Fibroblast of peridontal ligament (primary cell): ENCODE data around the gene TMEM187.
A peak's percentile ranks its signal among the peaks of the same experiment; 100 is the strongest.

Experiments used
- DNase-seq: peaks from one replicate; pipeline ENCODE4 v3.0.0-alpha.2; 2010; ENCODE audit errors: extremely low read depth

TMEM187 gene

DNA sequence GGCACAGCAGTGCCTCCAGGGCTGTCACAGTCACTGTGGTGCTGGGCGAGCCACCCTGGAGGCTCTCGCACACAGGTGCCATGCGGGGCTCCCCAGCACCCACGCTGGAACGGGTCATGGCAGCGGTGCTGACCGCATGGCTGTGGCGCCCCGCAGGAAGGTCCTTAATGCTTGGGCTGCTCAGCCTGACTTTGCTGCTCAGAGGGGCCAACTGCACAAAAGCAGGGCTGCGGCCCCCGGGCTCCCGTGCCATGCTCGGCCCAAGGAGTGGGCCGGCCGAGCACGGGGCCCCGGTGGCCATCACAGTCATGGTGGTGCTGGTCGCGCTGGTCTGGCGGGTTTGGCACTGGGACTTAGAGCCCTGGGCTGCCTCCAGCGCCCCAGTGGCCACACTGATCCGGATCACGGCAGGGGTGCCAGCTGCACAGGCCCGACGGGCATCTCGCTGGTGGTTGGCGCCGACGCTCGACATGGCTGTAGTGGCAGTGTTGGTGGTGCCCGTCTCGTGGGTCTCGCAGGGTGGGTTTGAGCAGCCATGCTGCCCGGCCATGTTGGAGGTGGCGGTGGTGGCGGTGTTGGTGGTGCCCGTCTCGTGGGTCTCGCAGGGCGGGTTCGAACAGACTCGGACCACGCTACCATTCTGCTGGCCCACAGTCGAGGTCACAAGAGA, 17.9 kb upstream of the TMEM187 start:
- DNase-seq = no peak

GRCh38 chrX:153955228-153955732, 17.3 kb upstream of the TMEM187 start:
- DNase-seq = no peak

- DNase-seq = no peak
These were observed 16.3 kb upstream of the TMEM187 start for GRCh38 chrX:153956044-153956907.

GRCh38 chrX:153957224-153957623, 15.3 kb upstream of the TMEM187 start:
- DNase-seq = no peak

GRCh38 chrX:153958605-153959004, 13.9 kb upstream of the TMEM187 start:
- DNase-seq = no peak

DNA sequence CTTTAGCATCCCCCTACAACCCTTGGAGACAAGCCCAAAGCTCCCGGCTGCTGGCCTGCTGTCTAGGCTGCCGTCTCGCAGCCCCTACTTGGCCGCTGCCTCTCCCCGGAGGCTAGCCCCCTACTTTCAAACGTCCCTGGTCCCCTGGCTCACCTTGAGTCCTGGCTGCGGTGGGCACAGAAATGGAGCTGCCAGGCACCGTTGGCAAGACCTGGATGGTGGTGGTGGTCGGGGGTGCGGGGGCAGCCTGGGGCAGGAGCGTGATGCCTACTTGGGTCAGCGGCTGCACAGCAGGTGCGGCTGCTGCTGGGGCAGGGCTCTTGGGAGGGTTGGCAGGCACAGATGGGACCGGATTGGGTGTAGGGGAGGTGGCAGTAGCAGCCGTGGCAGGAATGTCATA, 12.9 kb upstream of the TMEM187 start:
- no peak for DNase-seq

- DNase-seq = no peak
These were observed 12.5 kb upstream of the TMEM187 start for GRCh38 chrX:153960077-153960476.

- no peak for DNase-seq
These were observed 11.8 kb upstream of the TMEM187 start for GRCh38 chrX:153960786-153961185.

GRCh38 chrX:153961292-153961691, 11.3 kb upstream of the TMEM187 start:
- DNase-seq = no peak

- no peak for DNase-seq
These were observed 9.0 kb upstream of the TMEM187 start for GRCh38 chrX:153963546-153963945.

DNA sequence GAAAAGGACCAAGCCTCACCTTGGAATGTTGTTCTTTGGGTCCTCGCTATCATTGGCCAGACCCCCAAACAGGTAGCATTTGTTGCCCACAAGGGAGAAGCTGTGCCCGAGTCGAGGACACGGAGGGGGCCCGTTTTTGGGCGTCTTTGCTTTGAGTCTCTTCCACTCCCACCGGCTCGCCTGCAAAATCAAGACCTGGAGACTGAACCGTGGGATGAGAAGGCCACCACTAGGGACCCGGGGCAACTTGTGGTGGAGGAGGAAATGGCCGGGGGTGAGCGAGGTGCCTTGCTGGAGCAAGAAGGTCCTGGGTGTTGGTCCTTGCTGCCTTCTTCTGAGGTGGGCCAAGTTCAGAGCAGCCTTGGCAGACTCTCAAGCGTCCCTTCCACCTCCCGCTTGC, 8.4 kb upstream of the TMEM187 start:
- DNase-seq = no peak

GRCh38 chrX:153965406-153965805, 7.1 kb upstream of the TMEM187 start:
- DNase-seq = no peak

GRCh38 chrX:153966283-153966688, 6.3 kb upstream of the TMEM187 start:
- DNase-seq = no peak

DNA sequence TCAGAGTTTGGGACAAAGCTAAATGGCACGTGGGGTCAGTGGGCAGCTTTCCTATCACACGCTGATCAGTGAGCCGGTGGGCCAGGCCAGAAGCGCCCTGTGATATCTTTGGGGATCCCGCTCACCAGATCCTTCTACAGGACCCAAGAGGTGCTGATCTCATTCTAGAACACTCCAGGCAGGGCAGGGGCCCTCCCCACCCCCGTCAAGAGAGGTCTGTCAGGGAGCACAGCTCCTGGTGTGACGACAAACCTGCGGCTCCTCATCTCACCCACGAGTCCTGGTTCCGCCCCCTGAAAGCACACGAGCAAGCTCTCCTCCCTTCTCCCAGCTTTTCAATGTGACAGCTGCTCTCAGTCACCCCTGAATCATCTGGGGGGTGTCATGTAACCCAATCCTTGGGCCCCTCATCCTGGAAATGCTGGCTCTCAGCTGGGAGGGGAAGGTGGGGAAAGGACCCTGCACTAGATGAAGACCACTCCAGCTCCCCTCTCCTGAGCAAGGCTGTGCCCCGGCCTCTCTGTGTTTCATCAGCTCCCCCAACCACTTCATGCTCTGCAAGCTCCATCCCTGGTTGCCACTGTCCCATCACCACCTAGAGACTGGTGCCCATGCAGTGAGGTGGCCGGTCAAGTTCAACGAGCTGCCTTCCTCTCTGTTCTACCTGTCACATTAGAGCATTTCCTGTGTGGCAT, 5.6 kb upstream of the TMEM187 start:
- DNase-seq = no peak

GRCh38 chrX:153967536-153968224, 4.9 kb upstream of the TMEM187 start:
- no peak for DNase-seq

- DNase-seq = no peak
These were observed 4.3 kb upstream of the TMEM187 start for GRCh38 chrX:153968255-153968654.

DNA sequence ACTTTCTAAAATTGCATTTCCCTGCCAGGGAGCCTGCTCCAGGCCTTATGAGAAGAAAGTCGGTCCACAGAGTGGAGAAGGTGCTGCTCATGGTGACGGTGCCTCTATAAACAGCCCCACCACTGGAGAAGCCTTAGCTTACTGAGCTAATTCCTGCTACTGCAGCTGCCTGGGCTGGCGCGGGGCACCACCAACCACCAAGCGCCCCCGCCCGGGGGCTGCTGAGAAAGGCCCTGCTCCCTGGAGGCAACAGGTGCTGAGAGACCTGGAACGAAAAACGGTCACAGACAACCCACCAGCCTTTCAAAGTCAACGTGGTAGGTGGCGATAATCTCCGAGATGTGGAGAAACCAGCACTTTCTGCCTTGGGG, 3.8 kb upstream of the TMEM187 start:
- DNase-seq = no peak

DNA sequence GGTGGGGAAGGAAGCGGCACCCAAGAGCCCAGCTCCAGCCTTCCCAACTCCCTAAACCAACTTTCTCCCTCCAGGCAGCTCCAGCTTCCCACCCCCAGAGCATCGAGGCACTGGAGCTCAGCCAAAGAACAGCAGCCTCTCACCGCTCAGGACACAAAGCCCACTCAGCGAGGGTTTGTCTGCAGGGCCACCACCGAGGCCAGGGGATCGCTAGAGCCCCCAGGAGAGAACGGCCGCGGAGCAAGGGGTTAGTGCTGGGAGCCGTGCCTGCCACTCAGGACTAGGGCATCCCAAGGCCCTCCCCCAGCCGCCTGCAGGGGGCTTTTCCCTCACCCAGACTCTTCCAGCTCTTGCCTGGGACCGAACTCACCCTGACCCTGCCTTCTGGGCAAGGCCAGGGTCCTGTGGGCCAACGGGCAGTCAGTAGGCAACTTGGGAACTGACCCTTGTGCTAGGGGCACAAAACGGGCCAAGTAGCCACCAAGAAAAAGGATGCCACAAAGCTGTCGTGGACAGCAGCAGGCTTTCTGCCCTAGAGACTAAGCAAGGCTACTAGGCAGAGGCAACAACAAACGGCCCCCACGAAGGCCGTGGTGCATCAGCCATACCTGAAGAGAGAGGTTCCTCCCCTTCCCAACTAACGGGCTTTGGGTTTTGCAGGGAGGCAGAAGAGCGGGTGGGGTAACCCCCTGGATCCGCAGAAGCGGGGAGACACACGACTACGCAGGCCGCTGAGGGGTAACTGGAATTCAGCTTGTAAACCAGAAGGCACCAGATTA, 3.2 kb upstream of the TMEM187 start:
- DNase-seq = no peak

GRCh38 chrX:153969904-153970356, 2.6 kb upstream of the TMEM187 start:
- peak; percentile 31 for DNase-seq

DNA sequence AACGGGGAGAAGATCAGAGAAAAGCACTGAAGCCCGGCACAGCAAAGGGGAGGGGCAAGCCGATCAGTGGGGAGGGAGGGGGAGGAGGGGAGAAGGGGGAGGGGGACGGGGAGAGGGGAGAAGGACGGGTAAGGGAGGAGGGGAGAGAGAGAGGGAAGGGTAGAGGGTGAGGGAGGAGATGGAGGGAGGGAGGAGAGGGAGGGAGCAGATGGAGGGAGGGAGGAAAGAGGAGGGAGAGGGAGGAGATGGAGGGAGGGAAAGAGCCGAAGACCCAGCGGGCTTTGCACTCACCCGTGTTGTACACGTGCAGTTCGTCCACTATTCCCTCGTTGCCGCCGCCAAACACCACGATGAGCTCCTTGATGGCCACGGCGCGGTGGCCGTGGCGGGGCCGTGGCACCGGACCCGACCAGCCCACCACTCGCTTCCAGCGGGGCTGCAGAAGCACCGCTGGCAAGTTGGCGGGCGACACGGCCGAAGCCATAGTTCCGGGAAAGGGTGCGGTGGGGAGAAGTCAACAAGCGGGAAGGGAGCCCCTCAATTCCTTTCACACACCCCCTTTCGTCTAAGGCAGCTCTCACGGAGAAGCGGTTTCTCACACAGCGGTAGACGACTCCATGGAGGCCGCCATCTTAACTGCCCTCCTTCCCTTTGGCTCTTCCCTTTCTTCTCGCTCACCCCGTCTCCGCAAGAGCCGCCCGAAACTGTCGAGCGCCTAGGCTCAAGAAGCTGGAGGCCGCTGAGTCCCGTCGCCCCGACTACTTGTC, 2.0 kb upstream of the TMEM187 start:
- DNase-seq = peak; percentile 75
